Sciatic nerve (tissue), 2 donors: ENCODE data around the gene TMEM255B. TPM values are rescaled to one million over a fixed set of nuclear protein-coding genes. Genes with fewer than 3 reads are reported as not detected.
A peak's percentile ranks its signal among the peaks of the same experiment; 100 is the strongest.
"Not testable (repeated sequence)": the region's sequence is repeated elsewhere in the genome, so short reads cannot be mapped to it uniquely, and the experiment has no call there.

Experiments used
- ATAC-seq: fragments of 200-7000 bp; cut with Tn5 transposase; one replicate; pipeline ENCODE4 v1.9.1; 2020; ENCODE audit warnings: mild to moderate bottlenecking, moderate library complexity
- DNase-seq: peaks from one replicate; pipeline ENCODE4 v3.0.0-alpha.2; 2020; ENCODE audit warnings: low spot score
- intact Hi-C: fragments of 100-400 bp; cut with DNase I; formaldehyde crosslinking; loops from one replicate; pipeline ENCODE4 v1.14.2; 2022
- total RNA-seq: library from RNA; stranded (reverse); fragmentation: NEBNext Ultra II Directional; extraction: Animal tissue kit (Norgen Biotek cat#: 25700); gene quantifications from one replicate; pipeline ENCODE4 v1.2.1, GENCODE V29; 2021
- donor health status: DM: no; HTN: no; CAD: no.
- donor health status: DM: no; HTN: no; CAD: no.

TMEM255B gene
- total RNA-seq, 1 donor from 2014 or later, result 34.8 TPM

- no peak for ATAC-seq
- peak; percentile 46 for DNase-seq
- intact Hi-C loops, result no loop called here
These were observed 34.7 kb downstream of the TMEM255B start for GRCh38 chr13:113793718-113794085.

- intact Hi-C loops, result no loop called here
- peak; percentile 48 for DNase-seq
- no peak for ATAC-seq
These were observed 35.1 kb downstream of the TMEM255B start for GRCh38 chr13:113794086-113794485.

- intact Hi-C loops, result no loop called here
- DNase-seq, result peak; percentile 42
- no peak for ATAC-seq
These were observed 35.7 kb downstream of the TMEM255B start for GRCh38 chr13:113794764-113795173.

- intact Hi-C loops, DNase-seq, ATAC-seq: not testable (repeated sequence)
These were observed 36.3 kb downstream of the TMEM255B start for GRCh38 chr13:113795362-113795761.

- intact Hi-C loops, result no loop called here
- DNase-seq (peak; percentile 18), ATAC-seq (no peak)
These were observed 37.4 kb downstream of the TMEM255B start for GRCh38 chr13:113796211-113796963.

- intact Hi-C loops, result no loop called here
- peak; percentile 51 for DNase-seq
These were observed 38.1 kb downstream of the TMEM255B start for GRCh38 chr13:113796964-113797676.

GRCh38 chr13:113798200-113798811 is 39.3 kb downstream of the TMEM255B start:
- DNase-seq (no peak), ATAC-seq (no peak)
- intact Hi-C loops, result no loop called here

More at GRCh38 chr13:113796964-113797676, 38.1 kb downstream of the TMEM255B start:
- no peak for ATAC-seq

- ATAC-seq (no peak), DNase-seq (peak; percentile 51)
- intact Hi-C loops, result no loop called here
These were observed 41.5 kb downstream of the TMEM255B start for GRCh38 chr13:113800576-113800926.

GRCh38 chr13:113801289-113801961 is 42.4 kb downstream of the TMEM255B start:
- ATAC-seq, result no peak
- intact Hi-C loops, result no loop called here
- DNase-seq, result peak; percentile 56

GRCh38 chr13:113802090-113802531 is 43.1 kb downstream of the TMEM255B start:
- intact Hi-C loops, result no loop called here
- ATAC-seq (peak; percentile 87), DNase-seq (peak; percentile 84)

- peak; percentile 51 for DNase-seq
- intact Hi-C loops, result no loop called here
- ATAC-seq, result peak; percentile 12
These were observed 43.7 kb downstream of the TMEM255B start for GRCh38 chr13:113802761-113803160.

GRCh38 chr13:113803409-113804016 is 44.5 kb downstream of the TMEM255B start:
- ATAC-seq (no peak), DNase-seq (peak; percentile 56)
- intact Hi-C loops, result no loop called here

- intact Hi-C loops, result no loop called here
- DNase-seq, result peak; percentile 59
- no peak for ATAC-seq
These were observed 45.1 kb downstream of the TMEM255B start for GRCh38 chr13:113804017-113804702.

- ATAC-seq (no peak), DNase-seq (peak; percentile 56)
These were observed 45.8 kb downstream of the TMEM255B start for GRCh38 chr13:113804703-113805430.

GRCh38 chr13:113805431-113806103 is 46.5 kb downstream of the TMEM255B start:
- ATAC-seq (no peak), DNase-seq (peak; percentile 52)
- intact Hi-C loops, result no loop called here

More at GRCh38 chr13:113804703-113805430, 45.8 kb downstream of the TMEM255B start:
- intact Hi-C loops, result no loop called here

GRCh38 chr13:113806104-113806471 is 47.1 kb downstream of the TMEM255B start:
- ATAC-seq (no peak), DNase-seq (no peak)
- intact Hi-C loops, result no loop called here

- DNase-seq, result no peak
- ATAC-seq, result no peak
- intact Hi-C loops, result no loop called here
These were observed 47.5 kb downstream of the TMEM255B start for GRCh38 chr13:113806526-113806925.
